LNCaP clone FGC (cell line): ENCODE results near the gene SSTR1.

ENCODE experiments used
- DNase-seq: peaks from one replicate; pipeline ENCODE4 v3.0.0-alpha.2; 2011; ENCODE audit warnings: low read depth
- H3K4me3 ChIP-seq: 2 replicates; pipeline ENCODE4 v1.5.1; 2011; ENCODE audit warnings: mild to moderate bottlenecking, low read depth, low read length, control low read depth
- CTCF ChIP-seq: IDR thresholded peaks from 2 replicates; pipeline ENCODE4 v1.5.1; 2012; ENCODE audit warnings: mild to moderate bottlenecking; ENCODE audit not compliant: control insufficient read depth, insufficient read depth; ENCODE audit errors: extremely low read depth

The SSTR1 gene

GRCh38 chr14:38207377-38207735, 348 bp upstream of the SSTR1 start:
- no peak overlapping the region for H3K4me3 ChIP-seq
- TF ChIP-seq CTCF = no peak
- no peak for DNase-seq

DNA sequence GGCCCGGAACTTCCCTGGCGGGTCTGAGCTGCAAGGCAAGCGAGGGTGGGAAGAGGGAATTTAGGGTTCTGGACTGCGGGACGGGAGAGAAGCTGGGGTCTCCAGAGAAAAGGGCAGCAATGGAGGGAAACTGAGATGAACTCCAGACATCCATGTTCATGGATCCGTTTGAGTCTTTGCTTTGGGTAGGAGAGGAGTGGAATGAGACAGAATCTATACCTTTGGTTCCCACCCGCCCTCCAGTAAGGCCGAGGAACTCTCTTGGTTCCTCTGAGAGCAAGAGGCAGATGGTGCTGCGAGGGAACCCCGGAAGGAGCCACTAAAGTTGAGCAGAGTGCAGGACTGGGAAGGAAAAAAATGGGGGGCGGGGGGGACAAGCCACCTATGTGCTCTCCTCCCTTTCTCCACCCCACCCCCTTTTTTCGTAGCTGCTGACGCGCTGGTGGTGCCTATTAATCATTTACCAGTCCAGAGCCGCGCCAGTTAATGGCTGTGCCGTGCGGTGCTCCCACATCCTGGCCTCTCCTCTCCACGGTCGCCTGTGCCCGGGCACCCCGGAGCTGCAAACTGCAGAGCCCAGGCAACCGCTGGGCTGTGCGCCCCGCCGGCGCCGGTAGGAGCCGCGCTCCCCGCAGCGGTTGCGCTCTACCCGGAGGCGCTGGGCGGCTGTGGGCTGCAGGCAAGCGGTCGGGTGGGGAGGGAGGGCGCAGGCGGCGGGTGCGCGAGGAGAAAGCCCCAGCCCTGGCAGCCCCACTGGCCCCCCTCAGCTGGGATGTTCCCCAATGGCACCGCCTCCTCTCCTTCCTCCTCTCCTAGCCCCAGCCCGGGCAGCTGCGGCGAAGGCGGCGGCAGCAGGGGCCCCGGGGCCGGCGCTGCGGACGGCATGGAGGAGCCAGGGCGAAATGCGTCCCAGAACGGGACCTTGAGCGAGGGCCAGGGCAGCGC, 1.2 kb downstream of the SSTR1 start:
- no peak for DNase-seq
- no peak overlapping the region for H3K4me3 ChIP-seq
- TF ChIP-seq CTCF = no peak

DNA sequence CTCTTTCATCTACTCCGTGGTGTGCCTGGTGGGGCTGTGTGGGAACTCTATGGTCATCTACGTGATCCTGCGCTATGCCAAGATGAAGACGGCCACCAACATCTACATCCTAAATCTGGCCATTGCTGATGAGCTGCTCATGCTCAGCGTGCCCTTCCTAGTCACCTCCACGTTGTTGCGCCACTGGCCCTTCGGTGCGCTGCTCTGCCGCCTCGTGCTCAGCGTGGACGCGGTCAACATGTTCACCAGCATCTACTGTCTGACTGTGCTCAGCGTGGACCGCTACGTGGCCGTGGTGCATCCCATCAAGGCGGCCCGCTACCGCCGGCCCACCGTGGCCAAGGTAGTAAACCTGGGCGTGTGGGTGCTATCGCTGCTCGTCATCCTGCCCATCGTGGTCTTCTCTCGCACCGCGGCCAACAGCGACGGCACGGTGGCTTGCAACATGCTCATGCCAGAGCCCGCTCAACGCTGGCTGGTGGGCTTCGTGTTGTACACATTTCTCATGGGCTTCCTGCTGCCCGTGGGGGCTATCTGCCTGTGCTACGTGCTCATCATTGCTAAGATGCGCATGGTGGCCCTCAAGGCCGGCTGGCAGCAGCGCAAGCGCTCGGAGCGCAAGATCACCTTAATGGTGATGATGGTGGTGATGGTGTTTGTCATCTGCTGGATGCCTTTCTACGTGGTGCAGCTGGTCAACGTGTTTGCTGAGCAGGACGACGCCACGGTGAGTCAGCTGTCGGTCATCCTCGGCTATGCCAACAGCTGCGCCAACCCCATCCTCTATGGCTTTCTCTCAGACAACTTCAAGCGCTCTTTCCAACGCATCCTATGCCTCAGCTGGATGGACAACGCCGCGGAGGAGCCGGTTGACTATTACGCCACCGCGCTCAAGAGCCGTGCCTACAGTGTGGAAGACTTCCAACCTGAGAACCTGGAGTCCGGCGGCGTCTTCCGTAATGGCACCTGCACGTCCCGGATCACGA, 2.2 kb downstream of the SSTR1 start:
- H3K4me3 ChIP-seq = no peak overlapping the region
- TF ChIP-seq CTCF = no peak
- DNase-seq = no peak

DNA sequence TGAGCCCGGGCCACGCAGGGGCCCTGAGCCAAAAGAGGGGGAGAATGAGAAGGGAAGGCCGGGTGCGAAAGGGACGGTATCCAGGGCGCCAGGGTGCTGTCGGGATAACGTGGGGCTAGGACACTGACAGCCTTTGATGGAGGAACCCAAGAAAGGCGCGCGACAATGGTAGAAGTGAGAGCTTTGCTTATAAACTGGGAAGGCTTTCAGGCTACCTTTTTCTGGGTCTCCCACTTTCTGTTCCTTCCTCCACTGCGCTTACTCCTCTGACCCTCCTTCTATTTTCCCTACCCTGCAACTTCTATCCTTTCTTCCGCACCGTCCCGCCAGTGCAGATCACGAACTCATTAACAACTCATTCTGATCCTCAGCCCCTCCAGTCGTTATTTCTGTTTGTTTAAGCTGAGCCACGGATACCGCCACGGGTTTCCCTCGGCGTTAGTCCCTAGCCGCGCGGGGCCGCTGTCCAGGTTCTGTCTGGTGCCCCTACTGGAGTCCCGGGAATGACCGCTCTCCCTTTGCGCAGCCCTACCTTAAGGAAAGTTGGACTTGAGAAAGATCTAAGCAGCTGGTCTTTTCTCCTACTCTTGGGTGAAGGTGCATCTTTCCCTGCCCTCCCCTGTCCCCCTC, 3.0 kb downstream of the SSTR1 start:
- no peak overlapping the region for H3K4me3 ChIP-seq
- TF ChIP-seq CTCF = no peak
- DNase-seq = no peak

DNA sequence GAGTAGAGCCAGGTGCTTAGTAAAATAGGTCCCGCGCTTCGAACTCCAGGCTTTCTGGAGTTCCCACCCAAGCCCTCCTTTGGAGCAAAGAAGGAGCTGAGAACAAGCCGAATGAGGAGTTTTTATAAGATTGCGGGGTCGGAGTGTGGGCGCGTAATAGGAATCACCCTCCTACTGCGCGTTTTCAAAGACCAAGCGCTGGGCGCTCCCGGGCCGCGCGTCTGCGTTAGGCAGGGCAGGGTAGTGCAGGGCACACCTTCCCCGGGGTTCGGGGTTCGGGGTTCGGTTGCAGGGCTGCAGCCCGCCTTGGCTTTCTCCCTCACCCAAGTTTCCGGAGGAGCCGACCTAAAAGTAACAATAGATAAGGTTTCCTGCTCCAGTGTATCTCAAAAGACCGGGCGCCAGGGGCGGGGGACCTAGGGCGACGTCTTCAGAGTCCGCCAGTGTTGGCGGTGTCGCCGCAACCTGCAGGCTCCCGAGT, 3.6 kb downstream of the SSTR1 start:
- no peak for TF ChIP-seq CTCF
- DNase-seq = no peak
- H3K4me3 ChIP-seq = no peak overlapping the region

- TF ChIP-seq CTCF = no peak
- DNase-seq = no peak
- no peak overlapping the region for H3K4me3 ChIP-seq
Observed at GRCh38 chr14:38212111-38212510, 4.4 kb downstream of the SSTR1 start.
